ENCODE results near the gene TAGLN2.

- TF ChIP-seq MXD4 (CRISPR knock-in tag; IDR thresholded peaks at IDR 0.05; ENCODE audit: borderline replicate concordance) (no peak), CTCF (IDR thresholded peaks at IDR 0.05) (no peak), USF1 (CRISPR knock-in tag; IDR thresholded peaks at IDR 0.05) (no peak), CREM (CRISPR knock-in tag; IDR thresholded peaks at IDR 0.05) (no peak), CREB1 (CRISPR knock-in tag; IDR thresholded peaks at IDR 0.05) (no peak), NFYB (CRISPR knock-in tag; conservative IDR thresholded peaks at IDR 0.05; ENCODE audit: low read depth) (no peak), SP1 (CRISPR knock-in tag; conservative IDR thresholded peaks at IDR 0.05) (no peak), ARID4B (CRISPR knock-in tag; IDR thresholded peaks at IDR 0.05; ENCODE audit: borderline replicate concordance) (no peak), ZNF121 (CRISPR knock-in tag; IDR thresholded peaks at IDR 0.05) (no peak), E2F4 (CRISPR knock-in tag; IDR thresholded peaks at IDR 0.05; ENCODE audit: borderline replicate concordance, low read depth) (no peak), ATF3 (CRISPR knock-in tag; conservative IDR thresholded peaks at IDR 0.05) (no peak)
- TF ChIP-seq, protein P1, sequence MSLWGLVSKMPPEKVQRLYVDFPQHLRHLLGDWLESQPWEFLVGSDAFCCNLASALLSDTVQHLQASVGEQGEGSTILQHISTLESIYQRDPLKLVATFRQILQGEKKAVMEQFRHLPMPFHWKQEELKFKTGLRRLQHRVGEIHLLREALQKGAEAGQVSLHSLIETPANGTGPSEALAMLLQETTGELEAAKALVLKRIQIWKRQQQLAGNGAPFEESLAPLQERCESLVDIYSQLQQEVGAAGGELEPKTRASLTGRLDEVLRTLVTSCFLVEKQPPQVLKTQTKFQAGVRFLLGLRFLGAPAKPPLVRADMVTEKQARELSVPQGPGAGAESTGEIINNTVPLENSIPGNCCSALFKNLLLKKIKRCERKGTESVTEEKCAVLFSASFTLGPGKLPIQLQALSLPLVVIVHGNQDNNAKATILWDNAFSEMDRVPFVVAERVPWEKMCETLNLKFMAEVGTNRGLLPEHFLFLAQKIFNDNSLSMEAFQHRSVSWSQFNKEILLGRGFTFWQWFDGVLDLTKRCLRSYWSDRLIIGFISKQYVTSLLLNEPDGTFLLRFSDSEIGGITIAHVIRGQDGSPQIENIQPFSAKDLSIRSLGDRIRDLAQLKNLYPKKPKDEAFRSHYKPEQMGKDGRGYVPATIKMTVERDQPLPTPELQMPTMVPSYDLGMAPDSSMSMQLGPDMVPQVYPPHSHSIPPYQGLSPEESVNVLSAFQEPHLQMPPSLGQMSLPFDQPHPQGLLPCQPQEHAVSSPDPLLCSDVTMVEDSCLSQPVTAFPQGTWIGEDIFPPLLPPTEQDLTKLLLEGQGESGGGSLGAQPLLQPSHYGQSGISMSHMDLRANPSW (CRISPR knock-in tag; conservative IDR thresholded peaks at IDR 0.05; ENCODE audit: low read depth) = no peak
- TF ChIP-seq, protein P2, sequence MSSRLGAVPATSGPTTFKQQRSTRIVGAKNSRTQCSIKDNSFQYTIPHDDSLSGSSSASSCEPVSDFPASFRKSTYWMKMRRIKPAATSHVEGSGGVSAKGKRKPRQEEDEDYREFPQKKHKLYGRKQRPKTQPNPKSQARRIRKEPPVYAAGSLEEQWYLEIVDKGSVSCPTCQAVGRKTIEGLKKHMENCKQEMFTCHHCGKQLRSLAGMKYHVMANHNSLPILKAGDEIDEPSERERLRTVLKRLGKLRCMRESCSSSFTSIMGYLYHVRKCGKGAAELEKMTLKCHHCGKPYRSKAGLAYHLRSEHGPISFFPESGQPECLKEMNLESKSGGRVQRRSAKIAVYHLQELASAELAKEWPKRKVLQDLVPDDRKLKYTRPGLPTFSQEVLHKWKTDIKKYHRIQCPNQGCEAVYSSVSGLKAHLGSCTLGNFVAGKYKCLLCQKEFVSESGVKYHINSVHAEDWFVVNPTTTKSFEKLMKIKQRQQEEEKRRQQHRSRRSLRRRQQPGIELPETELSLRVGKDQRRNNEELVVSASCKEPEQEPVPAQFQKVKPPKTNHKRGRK (CRISPR knock-in tag; IDR thresholded peaks at IDR 0.05; ENCODE audit: borderline replicate concordance) = no peak
- TF ChIP-seq, protein P3, sequence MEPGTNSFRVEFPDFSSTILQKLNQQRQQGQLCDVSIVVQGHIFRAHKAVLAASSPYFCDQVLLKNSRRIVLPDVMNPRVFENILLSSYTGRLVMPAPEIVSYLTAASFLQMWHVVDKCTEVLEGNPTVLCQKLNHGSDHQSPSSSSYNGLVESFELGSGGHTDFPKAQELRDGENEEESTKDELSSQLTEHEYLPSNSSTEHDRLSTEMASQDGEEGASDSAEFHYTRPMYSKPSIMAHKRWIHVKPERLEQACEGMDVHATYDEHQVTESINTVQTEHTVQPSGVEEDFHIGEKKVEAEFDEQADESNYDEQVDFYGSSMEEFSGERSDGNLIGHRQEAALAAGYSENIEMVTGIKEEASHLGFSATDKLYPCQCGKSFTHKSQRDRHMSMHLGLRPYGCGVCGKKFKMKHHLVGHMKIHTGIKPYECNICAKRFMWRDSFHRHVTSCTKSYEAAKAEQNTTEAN (CRISPR knock-in tag; IDR thresholded peaks at IDR 0.05) = no peak
Measured at GRCh38 chr1:159940006-159940620, 14.8 kb upstream of the TAGLN2 start.
